Ovary (tissue), 9 donors: ENCODE data around the gene TNFRSF18. TPM values are rescaled to one million over a fixed set of nuclear protein-coding genes. Genes with fewer than 3 reads are reported as not detected.
A peak's percentile ranks its signal among the peaks of the same experiment; 100 is the strongest.

ENCODE experiments used
- DNase-seq, 5 donors: peaks; one replicate each; pipeline ENCODE4 v3.0.0-alpha.2; 2019 to 2020
- H3K27ac ChIP-seq, 2 donors: fragments of 200-600 bp; one replicate each; pipeline versions ENCODE4 v1.5.1 to v1.8.0; 2019 to 2022
- H3K27me3 ChIP-seq: fragments of 200-600 bp; one replicate; pipeline ENCODE4 v1.8.0; 2022
- H3K36me3 ChIP-seq: fragments of 200-600 bp; sonication (generic); one replicate; pipeline ENCODE4 v1.5.1; 2019
- H3K4me1 ChIP-seq: one replicate; pipeline ENCODE4 v1.8.1; 2013; ENCODE audit warnings: mild to moderate bottlenecking, moderate library complexity; ENCODE audit not compliant: insufficient read depth
- H3K4me3 ChIP-seq: fragments of 200-600 bp; sonication (generic); one replicate; pipeline ENCODE4 v1.5.1; 2017
- H3K9me3 ChIP-seq, 2 donors: fragments of 200-600 bp in 1 of 2; sonication (generic) in 1 of 2; one replicate each; pipeline versions ENCODE4 v1.5.1 to v1.8.1; 2013 to 2019; ENCODE audit warnings: mild to moderate bottlenecking in 1 of 2, moderate library complexity in 1 of 2
- CTCF ChIP-seq, 3 donors: fragments of 450-650 bp in 2 of 3; fragments of 200-600 bp in 1 of 3; IDR thresholded peaks; one replicate each; pipeline versions ENCODE4 v1.5.1 to v1.8.0; 2016 to 2022; ENCODE audit warnings: antibody characterized with exemption in 3 of 3, mild to moderate bottlenecking in 1 of 3
- EP300 ChIP-seq: sonication (generic); formaldehyde crosslinking; IDR thresholded peaks from one replicate; pipeline ENCODE4 v1.6.1; 2017; ENCODE audit warnings: antibody characterized with exemption
- POLR2A ChIP-seq: fragments of 450-650 bp; IDR thresholded peaks from one replicate; pipeline ENCODE4 v1.6.1; 2017; ENCODE audit warnings: antibody characterized with exemption, mild to moderate bottlenecking, moderate library complexity
- WGBS, 3 donors: extraction: QIAGEN DNeasy Blood & Tissue Kit in 1 of 3; methylation state at CpG; one replicate each; pipeline versions ENCODE4 v1.1.5 to v1.1.7; 2013 to 2017; 5-methylcytosine and 5-hydroxymethylcytosine counted together
- intact Hi-C, 4 donors: fragments of 100-400 bp; cut with DNase I; formaldehyde crosslinking; loops; one replicate each; pipeline versions ENCODE4 v1.11.0 to v1.15.1; 2022 to 2023
- polyA plus RNA-seq, 2 donors: library from polyadenylated mRNA; stranded (reverse); fragments of 200-250 nt in 1 of 2; fragments of 350-450 nt in 1 of 2; fragmentation: Illumina TruSeq in 1 of 2; extraction: RNeasy Lipid Tissue Mini Kit (QIAGEN cat#74804) in 1 of 2; gene quantifications; one replicate each; pipeline ENCODE4 v1.2.3, GENCODE V29; 2013 to 2014
- total RNA-seq, 7 donors: library from RNA; depleted of rRNA in 2 of 7; stranded (reverse); fragments of >200 nt in 2 of 7; fragmentation: NEBNext Ultra II Directional in 3 of 7; extraction: Animal tissue kit (Norgen Biotek cat#: 25700) in 3 of 7; gene quantifications; one replicate each; pipeline versions ENCODE4 v1.1.0 to v1.2.4, GENCODE V29; 2016 to 2023
- donor health status: DM: no; HTN: no; CAD: no; lungs with moderate emphysema.
- donor health status: DM: no; HTN: no; CAD: no.
- donor health status: Bipolar disorder and iron deficiency.
- donor health status: DM: yes; HTN: yes; CAD: no.
- donor health status: DM: no; HTN: no; CAD: no.
- donor health status: DM: yes; HTN: yes; CAD: no.

The TNFRSF18 gene
- total and polyA plus RNA-seq, 9 donors, result 0.10 to 1.4 (median 0.32) TPM; not detected in 5

- intact Hi-C loops, result no loop called here
- H3K36me3 ChIP-seq, result no peaks in the 10 kb centered on the region
- H3K4me1 ChIP-seq, result no peaks in the 10 kb centered on the region
- H3K27ac ChIP-seq, result no peak overlapping the region
- DNase-seq, result no peak
- TF ChIP-seq CTCF (IDR thresholded peaks at IDR 0.05), result no peak
- no peak for TF ChIP-seq EP300
- no peak for TF ChIP-seq POLR2A
- WGBS, 3 donors, result 72 to 84% (median 80%) methylated on average over 12 of the region's 12 CpGs
- no peaks in the 10 kb centered on the region for H3K27me3 ChIP-seq
- H3K9me3 ChIP-seq, result no peaks in the 10 kb centered on the region
- no peak overlapping the region for H3K4me3 ChIP-seq
Measured at GRCh38 chr1:1165485-1165884, 40.9 kb downstream of the TNFRSF18 start.

GRCh38 chr1:1164701-1165451 is 41.5 kb downstream of the TNFRSF18 start:
- no peak overlapping the region for H3K4me3 ChIP-seq
- no peak overlapping the region for H3K27ac ChIP-seq
- H3K9me3 ChIP-seq, result no peaks in the 10 kb centered on the region
- no peak for DNase-seq
- intact Hi-C loops, result no loop called here
- H3K27me3 ChIP-seq, result no peaks in the 10 kb centered on the region
- 51 to 54% (median 53%) methylated on average over 45 to 48 of the region's 48 CpGs for WGBS, 3 donors
- H3K4me1 ChIP-seq, result no peaks in the 10 kb centered on the region
- H3K36me3 ChIP-seq, result no peaks in the 10 kb centered on the region
- no peak for TF ChIP-seq EP300
- no peak for TF ChIP-seq POLR2A
- no peak for TF ChIP-seq CTCF (IDR thresholded peaks at IDR 0.05)

GRCh38 chr1:1164361-1164700 is 42.1 kb downstream of the TNFRSF18 start:
- Histone ChIP-seq H3K4me1 (no peaks in the 10 kb centered on the region), H3K36me3 (no peaks in the 10 kb centered on the region), H3K4me3 (peak overlapping the region; percentile 15), H3K27me3 (no peaks in the 10 kb centered on the region), H3K9me3 (no peaks in the 10 kb centered on the region), H3K27ac (no peak overlapping the region)
- WGBS, 3 donors, result 52 to 68% (median 60%) methylated on average over 26 of the region's 26 CpGs
- TF ChIP-seq CTCF (IDR thresholded peaks at IDR 0.05), result no peak
- TF ChIP-seq EP300, result no peak
- TF ChIP-seq POLR2A, result no peak
- no peak for DNase-seq
- intact Hi-C loops, result no loop called here

- H3K27ac ChIP-seq, result no peak overlapping the region
- DNase-seq, result no peak
- intact Hi-C loops, result no loop called here
- peak overlapping the region; percentile 15 for H3K4me3 ChIP-seq
- no peaks in the 10 kb centered on the region for H3K9me3 ChIP-seq
- WGBS, 3 donors, result 88 to 90% (median 89%) methylated on average over 33 of the region's 33 CpGs
- no peaks in the 10 kb centered on the region for H3K4me1 ChIP-seq
- TF ChIP-seq CTCF (IDR thresholded peaks at IDR 0.05) (no peak), EP300 (no peak), POLR2A (no peak)
- H3K36me3 ChIP-seq, result no peaks in the 10 kb centered on the region
- H3K27me3 ChIP-seq, result no peaks in the 10 kb centered on the region
Measured at GRCh38 chr1:1163538-1164070, 42.8 kb downstream of the TNFRSF18 start.
